ENCODE measurements around the gene PHF23. TPM values are rescaled to one million over a fixed set of nuclear protein-coding genes. Genes with fewer than 3 reads are reported as not detected.

Gene PHF23
- total RNA-seq, 1 experiment from 2014 or later = 32.7 TPM

DNA sequence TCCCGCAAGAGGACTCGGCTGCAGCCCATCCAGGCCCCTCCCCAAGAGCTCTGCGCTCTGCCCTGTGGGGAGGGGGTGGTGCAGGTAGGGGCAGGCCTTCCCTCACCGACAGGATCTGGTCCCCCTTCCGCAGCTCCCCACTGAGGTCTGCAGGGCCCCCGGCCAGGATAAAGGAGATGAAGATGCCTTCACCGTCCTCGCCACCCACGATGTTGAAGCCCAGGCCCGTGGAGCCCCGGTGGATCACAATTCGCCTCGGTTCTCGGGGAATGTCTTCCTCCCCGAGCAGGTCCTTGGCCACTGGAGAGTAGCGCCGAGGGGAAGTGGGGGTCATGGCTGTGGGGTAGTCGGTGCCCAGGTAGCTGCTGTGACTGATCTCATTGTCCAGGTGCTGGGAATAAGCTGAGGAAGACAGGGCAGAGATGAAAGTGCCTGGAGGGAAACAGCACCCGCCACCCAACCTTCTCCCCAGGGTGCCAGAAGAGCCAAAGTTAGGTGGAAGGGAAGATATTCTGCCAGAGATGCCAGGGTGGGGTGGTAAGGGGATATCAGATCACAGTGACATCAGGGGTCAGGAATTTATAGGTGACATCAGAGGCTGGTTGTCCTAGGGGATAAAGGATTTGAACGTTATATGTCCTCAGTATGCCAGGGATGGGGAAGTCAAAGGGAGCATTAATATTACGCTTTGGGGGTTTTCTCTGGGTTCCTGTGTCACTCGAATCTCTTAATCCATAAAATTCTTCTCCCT is 42.4 kb downstream of the PHF23 start:
- BruUV-seq (replicated peaks) = no TSS peak
- ATAC-seq (no peak), DNase-seq (no peak)
- no peaks in the 10 kb centered on the region for H3K9me3 ChIP-seq (ENCODE audit: low read length)
- TF ChIP-seq EZH2 (IDR thresholded peaks at IDR 0.05; ENCODE audit: low read length, unreplicated experiment) (no peak), EZH2phosphoT487 (IDR thresholded peaks at IDR 0.05; ENCODE audit: borderline replicate concordance, low read length) (no peak)
- TF ChIP-seq, protein P1, sequence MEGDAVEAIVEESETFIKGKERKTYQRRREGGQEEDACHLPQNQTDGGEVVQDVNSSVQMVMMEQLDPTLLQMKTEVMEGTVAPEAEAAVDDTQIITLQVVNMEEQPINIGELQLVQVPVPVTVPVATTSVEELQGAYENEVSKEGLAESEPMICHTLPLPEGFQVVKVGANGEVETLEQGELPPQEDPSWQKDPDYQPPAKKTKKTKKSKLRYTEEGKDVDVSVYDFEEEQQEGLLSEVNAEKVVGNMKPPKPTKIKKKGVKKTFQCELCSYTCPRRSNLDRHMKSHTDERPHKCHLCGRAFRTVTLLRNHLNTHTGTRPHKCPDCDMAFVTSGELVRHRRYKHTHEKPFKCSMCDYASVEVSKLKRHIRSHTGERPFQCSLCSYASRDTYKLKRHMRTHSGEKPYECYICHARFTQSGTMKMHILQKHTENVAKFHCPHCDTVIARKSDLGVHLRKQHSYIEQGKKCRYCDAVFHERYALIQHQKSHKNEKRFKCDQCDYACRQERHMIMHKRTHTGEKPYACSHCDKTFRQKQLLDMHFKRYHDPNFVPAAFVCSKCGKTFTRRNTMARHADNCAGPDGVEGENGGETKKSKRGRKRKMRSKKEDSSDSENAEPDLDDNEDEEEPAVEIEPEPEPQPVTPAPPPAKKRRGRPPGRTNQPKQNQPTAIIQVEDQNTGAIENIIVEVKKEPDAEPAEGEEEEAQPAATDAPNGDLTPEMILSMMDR (conservative IDR thresholded peaks at IDR 0.05; ENCODE audit: low read depth, low read length) = no peak
- H3K9ac ChIP-seq (ENCODE audit: low read length) = no peak overlapping the region
- H2AFZ ChIP-seq (ENCODE audit: low read length) = no peak overlapping the region
- ChIA-PET CTCF (no interaction called here), POLR2A (ENCODE audit: unreplicated experiment) (no interaction called here)
- H3K4me1 ChIP-seq (ENCODE audit: insufficient read depth, low read length) = no peaks in the 10 kb centered on the region
- no peaks in the 10 kb centered on the region for H3K27me3 ChIP-seq (ENCODE audit: low read length)
- H3K4me3 ChIP-seq (ENCODE audit: low read length) = no peak overlapping the region
- no peak overlapping the region for H3K4me2 ChIP-seq (ENCODE audit: low read length)
- H3K9me2 ChIP-seq (replicated peaks; ENCODE audit: low read length) = no peaks in the 10 kb centered on the region
- H3F3A ChIP-seq (ENCODE audit: low read length, unreplicated experiment) = no peaks in the 10 kb centered on the region
- H3K79me2 ChIP-seq (ENCODE audit: low read length) = no peaks in the 10 kb centered on the region
- H3K27ac ChIP-seq (ENCODE audit: low read length) = no peak overlapping the region
- intact Hi-C loops (cut with micrococcal nuclease) = no loop called here
- no peaks in the 10 kb centered on the region for H4K20me1 ChIP-seq (ENCODE audit: low read length)
- no peaks in the 10 kb centered on the region for H3K36me3 ChIP-seq (ENCODE audit: low read depth, low read length)

- no TSS peak for BruUV-seq (replicated peaks)
- no peaks in the 10 kb centered on the region for H3K36me3 ChIP-seq (ENCODE audit: low read depth, low read length)
- no peak overlapping the region for H3K27ac ChIP-seq (ENCODE audit: low read length)
Observed at GRCh38 chr17:7195971-7196370, 43.3 kb downstream of the PHF23 start.

More at GRCh38 chr17:7195971-7196370, 43.3 kb downstream of the PHF23 start:
- H3K9ac ChIP-seq (ENCODE audit: low read length) = no peak overlapping the region
- no peak overlapping the region for H2AFZ ChIP-seq (ENCODE audit: low read length)
- ATAC-seq (no peak), DNase-seq (no peak)
- H3K9me3 ChIP-seq (ENCODE audit: low read length) = no peaks in the 10 kb centered on the region
- ChIA-PET CTCF (no interaction called here), POLR2A (ENCODE audit: unreplicated experiment) (no interaction called here)
- intact Hi-C loops (cut with micrococcal nuclease) = no loop called here
- no peaks in the 10 kb centered on the region for H3F3A ChIP-seq (ENCODE audit: low read length, unreplicated experiment)
- no peaks in the 10 kb centered on the region for H4K20me1 ChIP-seq (ENCODE audit: low read length)
- H3K4me1 ChIP-seq (ENCODE audit: insufficient read depth, low read length) = no peaks in the 10 kb centered on the region
- H3K79me2 ChIP-seq (ENCODE audit: low read length) = no peaks in the 10 kb centered on the region
- no peak overlapping the region for H3K4me3 ChIP-seq (ENCODE audit: low read length)
- no peaks in the 10 kb centered on the region for H3K27me3 ChIP-seq (ENCODE audit: low read length)
- H3K9me2 ChIP-seq (replicated peaks; ENCODE audit: low read length) = no peaks in the 10 kb centered on the region
- H3K4me2 ChIP-seq (ENCODE audit: low read length) = no peak overlapping the region
- no peak for TF ChIP-seq EZH2phosphoT487 (IDR thresholded peaks at IDR 0.05; ENCODE audit: borderline replicate concordance, low read length)
- no peak for TF ChIP-seq EZH2 (IDR thresholded peaks at IDR 0.05; ENCODE audit: low read length, unreplicated experiment)
- TF ChIP-seq, protein P1 (conservative IDR thresholded peaks at IDR 0.05; ENCODE audit: low read depth, low read length) = no peak
